Mesodermal cell (in vitro differentiated cells): Measurements from ENCODE around the gene BIRC3.

Experiments used
- H3K27ac ChIP-seq: 2 replicates; pipeline ENCODE4 v1.7.0; 2013; ENCODE audit warnings: mild to moderate bottlenecking, low read depth, low read length, moderate library complexity; ENCODE audit not compliant: severe bottlenecking
- H3K36me3 ChIP-seq: 2 replicates; pipeline ENCODE4 v1.7.1; 2013; ENCODE audit warnings: mild to moderate bottlenecking, low read length, moderate library complexity; ENCODE audit not compliant: control insufficient read depth, insufficient read depth
- H3K4me1 ChIP-seq: one replicate; pipeline ENCODE4 v1.7.1; 2013; ENCODE audit warnings: mild to moderate bottlenecking, low read length; ENCODE audit not compliant: insufficient read depth, control insufficient read depth, poor library complexity, severe bottlenecking
- H3K4me3 ChIP-seq: 2 replicates; pipeline ENCODE4 v1.7.0; 2013; ENCODE audit warnings: low read length, control low read depth, mild to moderate bottlenecking; ENCODE audit not compliant: insufficient read depth, poor library complexity, severe bottlenecking; ENCODE audit errors: extremely low read depth
- H3K9me3 ChIP-seq: 2 replicates; pipeline ENCODE4 v1.7.1; 2013; ENCODE audit warnings: mild to moderate bottlenecking, low read length, moderate library complexity; ENCODE audit not compliant: control insufficient read depth
- WGBS, 2 experiments: methylation state at CpG; one replicate each; pipeline ENCODE4 v1.1.5; 2013; ENCODE audit warnings: missing lambda C conversion rate in 2 of 2; ENCODE audit not compliant: insufficient coverage in 2 of 2; 5-methylcytosine and 5-hydroxymethylcytosine counted together

The BIRC3 gene

GRCh38 chr11:102377891-102378290 lies 60.6 kb downstream of the BIRC3 start:
- WGBS, 2 experiments, result 100% methylated on average over 1 of the region's 2 CpGs
- Histone ChIP-seq H3K4me3 (no peak overlapping the region), H3K4me1 (no peaks in the 10 kb centered on the region), H3K27ac (no peak overlapping the region), H3K36me3 (peaks cover 64% of the 10 kb centered on the region), H3K9me3 (no peaks in the 10 kb centered on the region)

GRCh38 chr11:102378818-102379217 lies 61.5 kb downstream of the BIRC3 start:
- no peaks in the 10 kb centered on the region for H3K4me1 ChIP-seq
- H3K27ac ChIP-seq, result no peak overlapping the region
- H3K9me3 ChIP-seq, result no peaks in the 10 kb centered on the region
- H3K36me3 ChIP-seq, result peaks cover 74% of the 10 kb centered on the region
- no peak overlapping the region for H3K4me3 ChIP-seq

- 89 to 92% methylated on average over 1 to 2 of the region's 3 CpGs for WGBS, 2 experiments
- H3K36me3 ChIP-seq, result peaks cover 88% of the 10 kb centered on the region
- H3K27ac ChIP-seq, result no peak overlapping the region
These were observed 65.1 kb downstream of the BIRC3 start for GRCh38 chr11:102382384-102382783.

GRCh38 chr11:102383839-102384238 lies 66.6 kb downstream of the BIRC3 start:
- Histone ChIP-seq H3K4me3 (no peak overlapping the region), H3K9me3 (no peaks in the 10 kb centered on the region), H3K36me3 (peaks cover 90% of the 10 kb centered on the region), H3K27ac (no peak overlapping the region), H3K4me1 (no peaks in the 10 kb centered on the region)
- 92 to 96% methylated on average over 2 to 3 of the region's 3 CpGs for WGBS, 2 experiments

More at GRCh38 chr11:102382384-102382783, 65.1 kb downstream of the BIRC3 start:
- H3K4me3 ChIP-seq, result no peak overlapping the region
- no peaks in the 10 kb centered on the region for H3K9me3 ChIP-seq
- H3K4me1 ChIP-seq, result no peaks in the 10 kb centered on the region

GRCh38 chr11:102384419-102385079 lies 67.3 kb downstream of the BIRC3 start:
- no peaks in the 10 kb centered on the region for H3K9me3 ChIP-seq
- H3K27ac ChIP-seq, result peak overlapping the region; percentile 60
- H3K36me3 ChIP-seq, result peaks cover 89% of the 10 kb centered on the region
- 93 to 94% methylated on average over 7 to 13 of the region's 15 CpGs for WGBS, 2 experiments
- H3K4me3 ChIP-seq, result no peak overlapping the region
- H3K4me1 ChIP-seq, result no peaks in the 10 kb centered on the region

- H3K36me3 ChIP-seq, result peaks cover 87% of the 10 kb centered on the region
- no peak overlapping the region for H3K4me3 ChIP-seq
- H3K4me1 ChIP-seq, result no peaks in the 10 kb centered on the region
- peak overlapping the region; percentile 60 for H3K27ac ChIP-seq
- H3K9me3 ChIP-seq, result no peaks in the 10 kb centered on the region
- WGBS, 2 experiments, result 100% methylated on average over 2 of the region's 5 CpGs; no CpG with 5 or more reads in 1 of the 2 experiments
These were observed 68.1 kb downstream of the BIRC3 start for GRCh38 chr11:102385085-102386007.

GRCh38 chr11:102386136-102386734 lies 69.0 kb downstream of the BIRC3 start:
- Histone ChIP-seq H3K36me3 (peaks cover 87% of the 10 kb centered on the region), H3K4me3 (no peak overlapping the region), H3K4me1 (no peaks in the 10 kb centered on the region), H3K27ac (no peak overlapping the region), H3K9me3 (no peaks in the 10 kb centered on the region)
- no CpG with 5 or more reads among the region's 2 CpGs for WGBS, 2 experiments

GRCh38 chr11:102387043-102387781 lies 69.9 kb downstream of the BIRC3 start:
- WGBS, 2 experiments, result 94 to 100% methylated on average over 1 to 3 of the region's 8 CpGs
- H3K36me3 ChIP-seq, result peaks cover 87% of the 10 kb centered on the region
- no peak overlapping the region for H3K4me3 ChIP-seq
- H3K27ac ChIP-seq, result no peak overlapping the region
- no peaks in the 10 kb centered on the region for H3K9me3 ChIP-seq
- H3K4me1 ChIP-seq, result no peaks in the 10 kb centered on the region
